Pancreas (tissue), 10 donors: ENCODE results near the gene NFILZ. TPM values are rescaled to one million over a fixed set of nuclear protein-coding genes. Genes with fewer than 3 reads are reported as not detected.

Source experiments
- ATAC-seq, 4 donors: fragments of 200-7000 bp; cut with Tn5 transposase; one replicate each; pipeline versions ENCODE4 v1.8.0 to v1.9.1; 2020; ENCODE audit warnings: mild to moderate bottlenecking in 4 of 4, moderate library complexity in 4 of 4
- DNase-seq, 6 donors: peaks; one replicate each; pipeline ENCODE4 v3.0.0-alpha.2; 2020
- FAIRE-seq: peaks from 2 replicates; lab custom pipeline; 2012; peaks lifted over from hg19 to GRCh38; lab: Jason Lieb, UNC
- H3K27ac ChIP-seq, 4 donors: fragments of 200-600 bp; sonication (generic); 1 replicate in 3 of 4; 2 replicates in 1 of 4; pipeline versions ENCODE4 v1.5.0 to v1.8.0; 2020
- H3K27me3 ChIP-seq, 4 donors: fragments of 200-600 bp; one replicate each; pipeline ENCODE4 v1.8.0; 2021
- H3K36me3 ChIP-seq, 3 donors: fragments of 200-600 bp; sonication (generic) in 1 of 3; one replicate each; pipeline versions ENCODE4 v1.5.0 to v1.8.0; 2020 to 2021
- H3K4me1 ChIP-seq, 3 donors: fragments of 200-600 bp; one replicate each; pipeline ENCODE4 v1.8.0; 2021
- H3K4me3 ChIP-seq, 4 donors: fragments of 200-600 bp; sonication (generic) in 2 of 4; one replicate each; pipeline versions ENCODE4 v1.5.0 to v1.8.0; 2020 to 2021
- H3K9me3 ChIP-seq, 4 donors: fragments of 200-600 bp; one replicate each; pipeline ENCODE4 v1.8.0; 2021
- CTCF ChIP-seq, 4 donors: fragments of 200-600 bp; sonication (generic) in 3 of 4; IDR thresholded peaks; one replicate each; pipeline versions ENCODE4 v1.5.0 to v1.8.0; 2021; ENCODE audit warnings: antibody characterized with exemption in 4 of 4
- WGBS, 2 donors: extraction: QIAGEN DNeasy Blood & Tissue Kit; methylation state at CpG; one replicate each; pipeline ENCODE4 v1.1.7; 2013; 5-methylcytosine and 5-hydroxymethylcytosine counted together
- intact Hi-C, 3 donors: fragments of 100-400 bp; cut with DNase I; formaldehyde crosslinking; loops; one replicate each; pipeline versions ENCODE4 v1.11.1 to v1.14.2; 2022
- polyA plus RNA-seq, 2 donors: library from polyadenylated mRNA; stranded (reverse); fragments of 200-250 nt; gene quantifications; one replicate each; pipeline ENCODE4 v1.2.3, GENCODE V29; 2013
- total RNA-seq, 6 donors: library from RNA; stranded (reverse); fragmentation: NEBNext Ultra II Directional in 4 of 6; extraction: Animal tissue kit (Norgen Biotek cat#: 25700) in 4 of 6; gene quantifications; one replicate each; pipeline versions ENCODE4 v1.2.1 to v1.2.4, GENCODE V29; 2021 to 2023
- donor health status: healthy with polysubstance abuse.
- donor health status: DM: no; HTN: no; CAD: no; lungs with moderate emphysema.
- donor health status: DM: no; HTN: no; CAD: no.
- donor health status: control.
- donor health status: control.
- donor health status: Bipolar disorder and iron deficiency.
- donor health status: DM: yes; HTN: yes; CAD: no.
- donor health status: DM: no; HTN: no; CAD: no.
- donor health status: DM: no; HTN: no; CAD: no.
- donor health status: DM: yes; HTN: yes; CAD: no.

The NFILZ gene
- total and polyA plus RNA-seq, 8 donors, result not detected

- ATAC-seq (no peak), FAIRE-seq (no peak), DNase-seq (no peak)
- Histone ChIP-seq H3K36me3 (no peaks in the 10 kb centered on the region), H3K27ac (peak overlapping the region in 1 of 4 donors; percentile 76), H3K4me3 (peak overlapping the region in 1 of 4 donors; percentile 48), H3K27me3 (no peaks in the 10 kb centered on the region), H3K9me3 (no peaks in the 10 kb centered on the region), H3K4me1 (no peaks in the 10 kb centered on the region)
- WGBS, 2 donors, result 49 to 68% methylated on average over 5 of the region's 5 CpGs
- intact Hi-C loops, result no loop called here
- no peak for TF ChIP-seq CTCF (IDR thresholded peaks at IDR 0.05)
Observed at GRCh38 chr19:8608941-8609278, 21.5 kb upstream of the NFILZ start.

- no peaks in the 10 kb centered on the region for H3K9me3 ChIP-seq
- DNase-seq (peak in 4 of 6 donors; percentile 30 to 70 (median 46)), FAIRE-seq (no peak), ATAC-seq (peak; percentile 44 to 70 (median 66))
- 10 to 12% methylated on average over 47 of the region's 47 CpGs for WGBS, 2 donors
- intact Hi-C loops, result no loop called here
- H3K27ac ChIP-seq, result peak overlapping the region; percentile 42 to 78 (median 64)
- no peak for TF ChIP-seq CTCF (IDR thresholded peaks at IDR 0.05)
- H3K36me3 ChIP-seq, result no peaks in the 10 kb centered on the region
- no peaks in the 10 kb centered on the region for H3K27me3 ChIP-seq
- H3K4me1 ChIP-seq, result no peaks in the 10 kb centered on the region
- H3K4me3 ChIP-seq, result peak overlapping the region; percentile 26 to 48 (median 36)
Observed at GRCh38 chr19:8609279-8610040, 21.0 kb upstream of the NFILZ start.

- FAIRE-seq (no peak), DNase-seq (peak in 3 of 6 donors; percentile 25 to 71 (median 48)), ATAC-seq (peak; percentile 8 to 39 (median 26))
- 2 to 5% methylated on average over 31 to 74 of the region's 74 CpGs for WGBS, 2 donors
- Histone ChIP-seq H3K4me1 (no peaks in the 10 kb centered on the region), H3K4me3 (peak within 1 kb of the TSS; percentile 26 to 48 (median 36)), H3K9me3 (no peaks in the 10 kb centered on the region), H3K27me3 (no peaks in the 10 kb centered on the region), H3K27ac (peak within 1 kb of the TSS; percentile 42 to 78 (median 64)), H3K36me3 (no peaks in the 10 kb centered on the region)
- TF ChIP-seq CTCF (IDR thresholded peaks at IDR 0.05), result no peak
- intact Hi-C loops, result no loop called here
Observed at GRCh38 chr19:8610041-8610935, 20.1 kb upstream of the NFILZ start, which contains the start of gene ADAMTS10. ADAMTS10 (minus strand) TSS chr19:8610715; CDS start chr19:8605710, 5,005 bp downstream.

- Histone ChIP-seq H3K27ac (peak overlapping the region in 3 of 4 donors; percentile 42 to 78 (median 61)), H3K9me3 (no peaks in the 10 kb centered on the region), H3K36me3 (no peaks in the 10 kb centered on the region), H3K4me3 (peak overlapping the region in 3 of 4 donors; percentile 26 to 48 (median 37)), H3K27me3 (no peaks in the 10 kb centered on the region), H3K4me1 (no peaks in the 10 kb centered on the region)
- FAIRE-seq (no peak), ATAC-seq (no peak), DNase-seq (no peak)
- TF ChIP-seq CTCF (IDR thresholded peaks at IDR 0.05), result no peak
- intact Hi-C loops, result no loop called here
- 5 to 6% methylated on average over 9 of the region's 9 CpGs for WGBS, 2 donors
Observed at GRCh38 chr19:8610936-8611300, 19.5 kb upstream of the NFILZ start.
